Hepatic stellate cell (primary cell): ENCODE results near the gene SLC38A11.
A peak's percentile ranks its signal among the peaks of the same experiment; 100 is the strongest.
"Not testable (repeated sequence)": the region's sequence is repeated elsewhere in the genome, so short reads cannot be mapped to it uniquely, and the experiment has no call there.

ENCODE experiments used
- DNase-seq: peaks from one replicate; pipeline ENCODE4 v3.0.0; 2011; ENCODE audit warnings: low spot score

Gene SLC38A11

GRCh38 chr2:164954954-164955701 is at the start of gene SLC38A11:
SLC38A11 (minus strand) TSS chr2:164955525; CDS start chr2:164955247, 278 bp downstream.
- peak; percentile 22 for DNase-seq

- DNase-seq: no peak
These were observed 48.3 kb upstream of the SLC38A11 start for GRCh38 chr2:165003443-165004130.

GRCh38 chr2:165002638-165003037 is 47.3 kb upstream of the SLC38A11 start:
- no peak for DNase-seq

GRCh38 chr2:164994664-164995299 is 39.5 kb upstream of the SLC38A11 start:
- not testable (repeated sequence) for DNase-seq

GRCh38 chr2:164993287-164994016 is 38.1 kb upstream of the SLC38A11 start:
- DNase-seq: no peak

- DNase-seq: no peak
These were observed 37.5 kb upstream of the SLC38A11 start for GRCh38 chr2:164992818-164993217.

GRCh38 chr2:164992093-164992454 is 36.7 kb upstream of the SLC38A11 start:
- not testable (repeated sequence) for DNase-seq

GRCh38 chr2:164991361-164992092 is 36.2 kb upstream of the SLC38A11 start:
- DNase-seq: not testable (repeated sequence)

- DNase-seq: not testable (repeated sequence)
These were observed 35.6 kb upstream of the SLC38A11 start for GRCh38 chr2:164990953-164991352.

- not testable (repeated sequence) for DNase-seq
These were observed 33.5 kb upstream of the SLC38A11 start for GRCh38 chr2:164988805-164989204.

GRCh38 chr2:164986027-164986426 is 30.7 kb upstream of the SLC38A11 start:
- not testable (repeated sequence) for DNase-seq

- no peak for DNase-seq
These were observed 29.1 kb upstream of the SLC38A11 start for GRCh38 chr2:164984428-164984827.

GRCh38 chr2:164981217-164981990 is 26.1 kb upstream of the SLC38A11 start:
- DNase-seq: no peak

GRCh38 chr2:164980688-164981087 is 25.4 kb upstream of the SLC38A11 start:
- DNase-seq: not testable (repeated sequence)

- no peak for DNase-seq
These were observed 23.8 kb upstream of the SLC38A11 start for GRCh38 chr2:164979113-164979512.

GRCh38 chr2:164976875-164977470 is 21.6 kb upstream of the SLC38A11 start:
- not testable (repeated sequence) for DNase-seq

- DNase-seq: no peak
These were observed 21.0 kb upstream of the SLC38A11 start for GRCh38 chr2:164976301-164976700.

GRCh38 chr2:164975891-164976290 is 20.6 kb upstream of the SLC38A11 start:
- DNase-seq: no peak

GRCh38 chr2:164974221-164974620 is 18.9 kb upstream of the SLC38A11 start:
- DNase-seq: no peak

- no peak for DNase-seq
These were observed 16.9 kb upstream of the SLC38A11 start for GRCh38 chr2:164972216-164972615.
